LNCaP clone FGC (cell line): ENCODE results near the gene FCER2.

ENCODE experiments used
- DNase-seq: peaks from one replicate; pipeline ENCODE4 v3.0.0-alpha.2; 2011; ENCODE audit warnings: low read depth
- H3K4me3 ChIP-seq: 2 replicates; pipeline ENCODE4 v1.5.1; 2011; ENCODE audit warnings: mild to moderate bottlenecking, low read depth, low read length, control low read depth
- CTCF ChIP-seq: IDR thresholded peaks from 2 replicates; pipeline ENCODE4 v1.5.1; 2012; ENCODE audit warnings: mild to moderate bottlenecking; ENCODE audit not compliant: control insufficient read depth, insufficient read depth; ENCODE audit errors: extremely low read depth

Gene FCER2

GRCh38 chr19:7733376-7733775 lies 31.4 kb upstream of the FCER2 start:
- DNase-seq: no peak
- no peak for TF ChIP-seq CTCF
- H3K4me3 ChIP-seq: no peak overlapping the region

- H3K4me3 ChIP-seq: no peak within 1 kb of the TSS
- DNase-seq: no peak
- TF ChIP-seq CTCF: no peak
Measured at GRCh38 chr19:7732045-7732444, 30.1 kb upstream of the FCER2 start, which contains the start of gene CLEC4G. Gene CLEC4G (minus strand): TSS chr19:7732110. CDS start chr19:7732102, 8 bp downstream.

GRCh38 chr19:7731615-7732014 lies 29.7 kb upstream of the FCER2 start:
- DNase-seq: no peak

GRCh38 chr19:7731218-7731595 lies 29.3 kb upstream of the FCER2 start:
- no peak for DNase-seq
- no peak for TF ChIP-seq CTCF
- no peak overlapping the region for H3K4me3 ChIP-seq

More at GRCh38 chr19:7731615-7732014, 29.7 kb upstream of the FCER2 start:
- no peak overlapping the region for H3K4me3 ChIP-seq
- TF ChIP-seq CTCF: no peak

GRCh38 chr19:7730286-7731217 lies 28.6 kb upstream of the FCER2 start:
- no peak for DNase-seq
- no peak overlapping the region for H3K4me3 ChIP-seq
- TF ChIP-seq CTCF: no peak

GRCh38 chr19:7729831-7730285 lies 27.9 kb upstream of the FCER2 start:
- no peak for DNase-seq
- TF ChIP-seq CTCF: no peak
- H3K4me3 ChIP-seq: no peak overlapping the region
